Adrenal gland (tissue), 12 donors: Measurements from ENCODE around the gene ARHGEF2. TPM values are rescaled to one million over a fixed set of nuclear protein-coding genes. Genes with fewer than 3 reads are reported as not detected.

Experiments used
- DNase-seq, 7 donors: peaks; one replicate each; pipeline ENCODE4 v3.0.0-alpha.2; 2019 to 2020
- H3K27ac ChIP-seq, 5 donors: fragments of 200-600 bp; sonication (generic) in 4 of 5; 1 replicate in 3 of 5; 2 replicates in 2 of 5; pipeline versions ENCODE4 v1.5.1 to v1.8.0; 2016 to 2020; ENCODE audit warnings: mild to moderate bottlenecking in 1 of 5
- H3K27me3 ChIP-seq: fragments of 200-600 bp; 2 replicates; pipeline ENCODE4 v1.8.0; 2021
- H3K36me3 ChIP-seq, 2 donors: fragments of 200-600 bp; replicated peaks in 1 of 2; 1 replicate in 1 of 2; 2 replicates in 1 of 2; pipeline versions ENCODE4 v1.5.1 to v1.8.0; 2018 to 2022
- H3K4me1 ChIP-seq, 2 donors: fragments of 200-600 bp; replicated peaks in 1 of 2; 1 replicate in 1 of 2; 2 replicates in 1 of 2; pipeline versions ENCODE4 v1.5.1 to v1.8.0; 2018 to 2021
- H3K4me3 ChIP-seq, 4 donors: fragments of 200-600 bp; sonication (generic) in 3 of 4; one replicate each; pipeline ENCODE4 v1.5.1; 2016 to 2018
- H3K9me3 ChIP-seq, 3 donors: fragments of 200-600 bp; sonication (generic) in 1 of 3; replicated peaks in 1 of 3; 1 replicate in 2 of 3; 2 replicates in 1 of 3; pipeline versions ENCODE4 v1.5.1 to v1.8.0; 2016 to 2021
- CTCF ChIP-seq, 6 experiments: fragments of 450-650 bp in 4 of 6; fragments of 200-600 bp in 2 of 6; sonication (generic) in 1 of 6; IDR thresholded peaks; 1 replicate in 5 of 6; 2 replicates in 1 of 6; pipeline versions ENCODE4 v1.5.1 to v1.8.0; 2016 to 2021; ENCODE audit warnings: antibody characterized with exemption in 6 of 6, mild to moderate bottlenecking in 2 of 6, moderate library complexity in 1 of 6
- POLR2A ChIP-seq, 2 donors: fragments of 450-650 bp; IDR thresholded peaks; one replicate each; pipeline ENCODE4 v1.6.1; 2017; ENCODE audit warnings: antibody characterized with exemption in 2 of 2, mild to moderate bottlenecking in 2 of 2, moderate library complexity in 1 of 2
- WGBS, 4 donors: extraction: QIAGEN DNeasy Blood & Tissue Kit in 2 of 4; methylation state at CpG; one replicate each; pipeline versions ENCODE4 v1.1.5 to v1.1.7; 2013 to 2017; 5-methylcytosine and 5-hydroxymethylcytosine counted together
- intact Hi-C, 2 donors: fragments of 100-400 bp; cut with DNase I; formaldehyde crosslinking; loops; one replicate each; pipeline versions ENCODE4 v1.14.1 to v1.15.0; 2022 to 2023
- polyA plus RNA-seq, 3 donors: library from polyadenylated mRNA; stranded (reverse); fragments of 200-250 nt in 2 of 3; fragments of 350-450 nt in 1 of 3; fragmentation: Illumina TruSeq in 1 of 3; extraction: RNeasy Lipid Tissue Mini Kit (QIAGEN cat#74804) in 1 of 3; gene quantifications; one replicate each; pipeline ENCODE4 v1.2.3, GENCODE V29; 2013 to 2014
- total RNA-seq, 9 donors: library from RNA; depleted of rRNA in 4 of 9; stranded (reverse); fragments of >200 nt in 4 of 9; fragments of 120-200 nt in 1 of 9; fragmentation: NEBNext Ultra II Directional in 1 of 9; extraction: Animal tissue kit (Norgen Biotek cat#: 25700) in 1 of 9; gene quantifications; one replicate each; pipeline versions ENCODE4 v1.1.0 to v1.2.4, GENCODE V29; 2013 to 2023
- donor health status: healthy with polysubstance abuse.
- donor health status: Bipolar disorder and iron deficiency.
- donor health status: DM: yes; HTN: yes; CAD: no.
- donor health status: DM: no; HTN: no; CAD: no.
- donor health status: DM: no; HTN: no; CAD: no.
- donor health status: DM: yes; HTN: yes; CAD: no.

ARHGEF2 gene
- total and polyA plus RNA-seq, 12 donors, result 7.6 to 41.3 (median 29.8) TPM

DNA sequence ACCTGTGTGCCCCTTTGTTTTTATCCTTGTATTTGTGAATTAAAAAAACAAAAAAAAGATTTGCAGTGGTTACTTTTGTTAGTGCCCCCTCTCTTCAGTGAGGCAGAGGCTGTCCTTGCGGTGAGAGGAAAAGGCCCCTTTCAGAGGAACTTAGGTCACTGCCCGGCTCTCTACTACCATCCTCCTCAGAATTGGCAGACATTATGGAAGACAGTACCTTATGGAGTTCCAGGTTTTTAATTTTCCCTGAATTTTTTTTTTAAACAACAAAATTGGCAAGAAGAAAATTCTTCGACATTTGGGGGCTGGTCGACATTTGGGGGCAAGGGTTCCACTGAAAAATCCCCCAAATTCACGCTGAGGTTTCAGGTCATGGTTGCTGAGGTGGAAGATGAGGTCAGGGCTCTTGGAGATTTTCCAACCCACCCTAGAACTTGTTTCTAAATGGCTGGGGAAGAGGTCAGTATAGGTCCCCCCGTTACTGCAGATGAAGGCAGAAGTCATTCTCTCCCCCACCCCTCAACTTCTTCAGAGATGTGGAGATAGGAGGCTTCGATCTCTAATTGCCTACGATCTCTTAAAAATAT lies 31.6 kb downstream of the ARHGEF2 start:
- 78 to 83% (median 79%) methylated on average over 8 of the region's 8 CpGs for WGBS, 4 donors
- H3K4me1 ChIP-seq, result peaks cover 0 to 9% of the 10 kb centered on the region in 2 donors
- intact Hi-C loops, result loop anchor here in 1 of 2 donors (10.0 kb wide), 1 partner anchor 118 kb away; the partner anchor contains the start of gene RAB25
- H3K36me3 ChIP-seq, result peaks cover 0 to 45% of the 10 kb centered on the region in 2 donors
- DNase-seq, result no peak
- H3K9me3 ChIP-seq, result no peaks in the 10 kb centered on the region
- H3K4me3 ChIP-seq, result no peak overlapping the region
- H3K27me3 ChIP-seq, result no peaks in the 10 kb centered on the region
- TF ChIP-seq POLR2A (IDR thresholded peaks at IDR 0.05) (no peak), CTCF (IDR thresholded peaks at IDR 0.05) (no peak)
- no peak overlapping the region for H3K27ac ChIP-seq

GRCh38 chr1:155944444-155944799 lies 33.9 kb downstream of the ARHGEF2 start:
- peaks cover 15 to 28% of the 10 kb centered on the region in 2 donors for H3K4me1 ChIP-seq
- 60 to 66% (median 63%) methylated on average over 4 to 6 of the region's 6 CpGs for WGBS, 4 donors
- no peak for DNase-seq
- H3K9me3 ChIP-seq, result no peaks in the 10 kb centered on the region
- H3K27ac ChIP-seq, result no peak overlapping the region
- H3K4me3 ChIP-seq, result no peak overlapping the region
- peaks cover 0 to 22% of the 10 kb centered on the region in 2 donors for H3K36me3 ChIP-seq
- H3K27me3 ChIP-seq, result no peaks in the 10 kb centered on the region
- intact Hi-C loops, result loop anchor here (5.0 to 10.0 kb wide), 2 partner anchors 120 to 123 kb away; partner anchors contain the start of gene RAB25 (in 1 of the 2)
- TF ChIP-seq POLR2A (IDR thresholded peaks at IDR 0.05), result no peak
- no peak for TF ChIP-seq CTCF (IDR thresholded peaks at IDR 0.05)

DNA sequence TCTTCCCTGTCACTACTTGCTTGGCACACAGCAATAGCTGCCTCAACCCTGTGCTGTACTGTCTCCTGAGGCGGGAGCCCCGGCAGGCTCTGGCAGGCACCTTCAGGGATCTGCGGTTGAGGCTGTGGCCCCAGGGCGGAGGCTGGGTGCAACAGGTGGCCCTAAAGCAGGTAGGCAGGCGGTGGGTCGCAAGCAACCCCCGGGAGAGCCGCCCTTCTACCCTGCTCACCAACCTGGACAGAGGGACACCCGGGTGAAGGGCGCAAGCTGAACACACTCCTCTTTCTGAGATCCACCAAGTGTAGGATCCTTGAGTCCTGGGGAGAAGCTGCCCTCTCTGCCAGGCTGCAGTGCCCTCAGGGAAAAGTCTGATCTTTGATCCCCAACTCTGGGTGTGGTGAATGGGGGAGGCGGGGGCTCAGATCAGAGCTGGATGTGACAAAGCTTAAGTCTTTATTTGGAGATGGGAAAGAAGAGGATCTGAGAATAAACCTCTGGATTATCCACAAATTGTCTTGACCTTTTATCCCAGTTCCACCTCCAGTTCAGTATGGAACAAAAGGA lies 35.7 kb downstream of the ARHGEF2 start:
- Histone ChIP-seq H3K27ac (no peak overlapping the region), H3K9me3 (no peaks in the 10 kb centered on the region), H3K27me3 (no peaks in the 10 kb centered on the region), H3K36me3 (peaks cover 0 to 4% of the 10 kb centered on the region in 2 donors), H3K4me3 (no peak overlapping the region), H3K4me1 (peaks cover 19 to 35% of the 10 kb centered on the region in 2 donors)
- DNase-seq, result no peak
- TF ChIP-seq POLR2A (IDR thresholded peaks at IDR 0.05) (no peak), CTCF (IDR thresholded peaks at IDR 0.05) (no peak)
- intact Hi-C loops, result loop anchor here (5.0 to 10.0 kb wide), 2 partner anchors 122 to 125 kb away; partner anchors contain the start of gene RAB25 (in 1 of the 2)
- 85 to 96% (median 92%) methylated on average over 9 to 11 of the region's 11 CpGs for WGBS, 4 donors

- 82 to 90% (median 85%) methylated on average over 14 to 29 of the region's 29 CpGs for WGBS, 4 donors
- Histone ChIP-seq H3K27me3 (no peaks in the 10 kb centered on the region), H3K27ac (peak overlapping the region in 1 of 5 donors; percentile 86), H3K36me3 (no peaks in the 10 kb centered on the region), H3K4me3 (no peak overlapping the region), H3K4me1 (peaks cover 19 to 35% of the 10 kb centered on the region in 2 donors), H3K9me3 (no peaks in the 10 kb centered on the region)
- TF ChIP-seq POLR2A (IDR thresholded peaks at IDR 0.05) (no peak), CTCF (IDR thresholded peaks at IDR 0.05) (no peak)
- no peak for DNase-seq
- intact Hi-C loops, result loop anchor here (2.0 to 10.0 kb wide), 3 partner anchors 47 to 125 kb away; partner anchors contain the start of gene RAB25 (in 1 of the 2)
These were observed 36.4 kb downstream of the ARHGEF2 start for GRCh38 chr1:155941845-155942531.
